ENCODE data around the gene PRSS53.

PRSS53 gene

DNA sequence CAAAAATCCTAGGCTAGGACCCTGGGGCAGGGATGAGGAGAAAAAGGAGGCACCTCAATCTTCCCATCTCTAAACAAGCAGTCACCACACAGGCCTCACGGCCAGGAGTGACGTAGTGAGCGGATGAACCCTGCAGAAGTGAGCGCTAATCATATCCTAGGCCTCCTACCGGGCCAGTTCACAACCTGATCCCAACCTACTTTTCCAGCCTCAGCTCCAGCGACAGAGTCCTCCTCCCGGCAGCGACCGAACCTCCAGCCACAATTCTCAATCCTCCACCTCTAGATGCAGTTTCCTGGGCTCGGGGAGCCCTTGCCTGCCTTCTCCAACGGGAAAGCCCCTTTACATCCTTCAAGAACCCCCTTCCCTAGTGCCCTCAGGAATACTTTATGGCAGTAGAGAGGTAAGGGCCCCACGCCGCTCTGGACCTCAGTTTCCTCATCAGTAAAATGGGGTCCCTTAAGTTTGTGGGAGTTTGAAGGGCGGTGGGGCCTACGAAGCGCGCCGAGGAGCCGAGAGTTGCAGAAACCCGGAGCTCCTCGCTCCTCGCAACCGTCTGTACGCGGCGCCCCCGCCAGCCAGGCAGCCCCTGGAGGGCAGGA is 16.1 kb downstream of the PRSS53 start:
- peak overlapping the region; percentile 100 for H3K4me3 ChIP-seq (ENCODE audit: low read depth, low read length)
- peak; percentile 33 for DNase-seq (ENCODE audit: low read depth)
- TF ChIP-seq, protein P1, sequence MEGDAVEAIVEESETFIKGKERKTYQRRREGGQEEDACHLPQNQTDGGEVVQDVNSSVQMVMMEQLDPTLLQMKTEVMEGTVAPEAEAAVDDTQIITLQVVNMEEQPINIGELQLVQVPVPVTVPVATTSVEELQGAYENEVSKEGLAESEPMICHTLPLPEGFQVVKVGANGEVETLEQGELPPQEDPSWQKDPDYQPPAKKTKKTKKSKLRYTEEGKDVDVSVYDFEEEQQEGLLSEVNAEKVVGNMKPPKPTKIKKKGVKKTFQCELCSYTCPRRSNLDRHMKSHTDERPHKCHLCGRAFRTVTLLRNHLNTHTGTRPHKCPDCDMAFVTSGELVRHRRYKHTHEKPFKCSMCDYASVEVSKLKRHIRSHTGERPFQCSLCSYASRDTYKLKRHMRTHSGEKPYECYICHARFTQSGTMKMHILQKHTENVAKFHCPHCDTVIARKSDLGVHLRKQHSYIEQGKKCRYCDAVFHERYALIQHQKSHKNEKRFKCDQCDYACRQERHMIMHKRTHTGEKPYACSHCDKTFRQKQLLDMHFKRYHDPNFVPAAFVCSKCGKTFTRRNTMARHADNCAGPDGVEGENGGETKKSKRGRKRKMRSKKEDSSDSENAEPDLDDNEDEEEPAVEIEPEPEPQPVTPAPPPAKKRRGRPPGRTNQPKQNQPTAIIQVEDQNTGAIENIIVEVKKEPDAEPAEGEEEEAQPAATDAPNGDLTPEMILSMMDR (IDR thresholded peaks at IDR 0.05; ENCODE audit: control insufficient read depth, extremely low read depth, insufficient read depth): no peak

DNA sequence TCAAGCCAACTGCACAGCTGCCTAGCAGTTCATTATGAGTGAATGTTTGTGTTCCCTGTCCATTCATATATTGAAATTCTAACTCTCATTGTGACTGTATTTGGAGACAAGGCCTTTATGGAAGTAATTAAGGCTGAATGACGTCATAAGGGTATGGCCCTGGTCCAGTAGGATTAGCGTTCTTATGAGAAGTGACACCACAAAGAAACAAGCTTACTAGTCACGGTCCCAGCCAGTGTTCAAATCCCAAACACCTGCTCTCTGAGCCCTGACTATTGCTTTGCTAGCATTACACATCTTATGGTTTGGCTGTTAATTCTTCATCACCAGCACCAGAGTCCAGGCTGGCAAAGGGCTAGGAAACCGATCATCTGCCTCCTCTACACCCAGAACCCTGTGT is 16.9 kb downstream of the PRSS53 start:
- H3K4me3 ChIP-seq (ENCODE audit: low read depth, low read length): peak overlapping the region; percentile 100
- TF ChIP-seq, protein P1 (IDR thresholded peaks at IDR 0.05; ENCODE audit: control insufficient read depth, extremely low read depth, insufficient read depth): no peak
- DNase-seq (ENCODE audit: low read depth): no peak

DNA sequence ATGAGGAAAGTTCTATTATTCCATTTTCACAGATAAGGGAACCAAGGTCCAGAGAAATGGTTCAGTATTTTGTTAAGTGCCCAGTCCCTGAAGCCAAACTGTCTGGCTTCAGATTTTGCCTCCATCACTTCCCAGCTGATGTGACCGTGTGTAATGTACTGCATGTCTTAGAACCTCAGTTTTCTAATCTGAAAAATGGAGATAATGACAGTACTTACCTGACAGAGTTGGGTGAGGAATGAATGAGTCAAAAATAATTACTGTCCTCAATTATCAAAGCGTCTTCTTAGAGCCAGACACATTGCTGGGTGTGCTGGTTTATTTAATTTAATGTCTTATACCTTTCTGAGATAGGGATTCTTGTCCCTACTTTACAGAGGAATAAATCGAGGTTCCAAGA is 21.4 kb downstream of the PRSS53 start:
- no peak overlapping the region for H3K4me3 ChIP-seq (ENCODE audit: low read depth, low read length)
- DNase-seq (ENCODE audit: low read depth): no peak
- TF ChIP-seq, protein P1 (IDR thresholded peaks at IDR 0.05; ENCODE audit: control insufficient read depth, extremely low read depth, insufficient read depth): no peak

DNA sequence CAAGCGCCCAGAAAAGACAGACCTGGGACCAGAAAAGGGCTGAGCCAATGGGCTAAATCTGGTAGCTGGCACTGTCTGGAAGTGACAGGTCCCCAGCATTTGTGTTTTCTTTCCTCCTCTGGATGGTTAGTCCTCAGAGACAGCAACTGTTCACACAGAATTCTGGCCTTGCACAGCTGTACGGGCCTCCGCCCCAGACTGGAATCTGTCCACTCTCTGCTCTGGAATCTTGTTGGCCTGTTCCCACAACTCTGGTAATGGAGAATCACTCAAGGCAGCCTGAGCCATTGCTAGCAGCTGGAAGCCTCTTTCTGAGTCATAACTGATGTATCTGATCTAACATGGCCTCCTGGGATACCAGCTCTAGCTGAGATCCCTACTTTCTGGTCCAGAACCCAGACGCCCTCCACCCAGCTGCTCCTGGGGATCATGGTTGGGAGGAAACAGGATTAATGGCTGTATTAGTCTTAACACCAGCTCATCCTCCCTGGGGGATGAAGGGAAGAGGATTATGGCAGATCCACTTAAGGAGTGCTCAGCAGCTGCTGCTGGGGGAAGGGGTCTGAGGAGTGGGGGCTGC is 23.8 kb downstream of the PRSS53 start:
- H3K4me3 ChIP-seq (ENCODE audit: low read depth, low read length): no peak overlapping the region
- TF ChIP-seq, protein P1 (IDR thresholded peaks at IDR 0.05; ENCODE audit: control insufficient read depth, extremely low read depth, insufficient read depth): no peak
- no peak for DNase-seq (ENCODE audit: low read depth)

DNA sequence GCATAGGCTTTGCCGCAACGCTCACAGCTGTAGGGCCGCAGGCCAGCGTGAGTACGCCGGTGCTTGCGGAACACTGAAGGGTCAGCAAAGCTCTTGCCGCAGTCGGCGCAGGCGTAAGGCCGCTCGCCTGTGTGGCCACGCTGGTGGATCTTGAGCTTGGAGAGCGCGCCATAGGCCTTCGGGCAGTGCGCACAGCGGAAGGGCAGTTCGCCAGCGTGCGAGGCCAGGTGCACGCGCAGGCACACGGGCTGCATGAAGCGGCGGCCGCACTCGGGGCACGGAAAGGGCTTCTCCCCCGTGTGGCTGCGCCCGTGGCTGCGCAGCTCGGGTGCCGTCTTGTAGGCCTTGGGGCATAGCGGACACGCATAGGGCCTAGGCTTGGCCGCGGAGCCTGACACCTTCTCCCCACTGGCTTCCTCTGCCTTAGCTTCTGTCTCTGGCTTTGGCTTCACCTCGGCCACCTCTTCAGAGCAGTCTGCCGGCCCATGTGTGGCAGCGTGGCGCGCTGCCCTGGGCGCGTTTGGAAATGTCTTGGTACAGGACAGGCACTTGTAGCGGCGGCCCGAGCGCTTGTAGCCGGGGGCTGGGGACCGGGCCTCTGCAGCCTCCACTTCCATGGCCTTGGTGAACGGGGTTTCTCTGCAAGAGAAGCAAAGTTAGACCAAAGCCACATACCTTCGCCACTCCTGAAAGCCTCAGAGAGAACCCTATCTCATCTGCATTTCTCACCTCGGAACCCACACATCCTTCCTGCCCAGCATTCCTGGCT is 24.7 kb downstream of the PRSS53 start:
- TF ChIP-seq, protein P1 (IDR thresholded peaks at IDR 0.05; ENCODE audit: control insufficient read depth, extremely low read depth, insufficient read depth): no peak
- no peak for DNase-seq (ENCODE audit: low read depth)
- H3K4me3 ChIP-seq (ENCODE audit: low read depth, low read length): no peak overlapping the region

DNA sequence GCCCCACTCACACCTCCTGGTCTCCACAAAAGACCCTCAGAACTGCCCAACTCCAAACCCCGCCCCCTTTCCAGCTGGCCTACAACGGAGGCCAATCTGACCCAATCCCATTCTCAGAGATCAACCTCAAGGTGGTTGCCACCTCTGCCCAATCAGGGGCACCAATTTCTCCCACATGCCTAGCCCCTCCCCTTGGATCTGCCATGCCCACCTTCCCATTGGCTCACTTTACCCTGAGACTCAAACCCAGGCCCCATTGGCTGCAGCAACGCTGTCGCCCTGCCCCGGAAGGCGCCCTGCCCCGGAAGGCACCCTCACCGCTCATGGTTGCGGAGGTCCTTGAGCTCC is 25.3 kb downstream of the PRSS53 start:
- TF ChIP-seq, protein P1 (IDR thresholded peaks at IDR 0.05; ENCODE audit: control insufficient read depth, extremely low read depth, insufficient read depth): no peak
- H3K4me3 ChIP-seq (ENCODE audit: low read depth, low read length): no peak overlapping the region
- DNase-seq (ENCODE audit: low read depth): no peak
